ENCODE measurements around the gene RBM12. TPM values are rescaled to one million over a fixed set of nuclear protein-coding genes. Genes with fewer than 3 reads are reported as not detected.
A peak's percentile ranks its signal among the peaks of the same experiment; 100 is the strongest.

The RBM12 gene
- polyA plus RNA-seq, 1 donor from 2014 or later: 53.9 TPM

- no peaks in the 10 kb centered on the region for H4K20me1 ChIP-seq (ENCODE audit: insufficient read depth)
- no peaks in the 10 kb centered on the region for H3K36me3 ChIP-seq (ENCODE audit: insufficient read depth, low read length)
- H3K9ac ChIP-seq (ENCODE audit: low read length): peak within 1 kb of the TSS; percentile 70
- peak within 1 kb of the TSS; percentile 78 for H3K4me3 ChIP-seq (ENCODE audit: low read length)
- TF ChIP-seq MXI1 (conservative IDR thresholded peaks at IDR 0.05; ENCODE audit: poor library complexity, severe bottlenecking) (peak; percentile 62), CTCF (IDR thresholded peaks at IDR 0.05; ENCODE audit: poor library complexity, severe bottlenecking) (no peak), TAF1 (IDR thresholded peaks at IDR 0.05; ENCODE audit: low read depth) (peak; percentile 28), RAD21 (conservative IDR thresholded peaks at IDR 0.05) (no peak), SMC3 (conservative IDR thresholded peaks at IDR 0.05; ENCODE audit: poor library complexity) (peak; percentile 17), POLR2AphosphoS5 (IDR thresholded peaks at IDR 0.05) (peak; percentile 23), EP300 (conservative IDR thresholded peaks at IDR 0.05; ENCODE audit: poor library complexity, severe bottlenecking) (peak; percentile 40), REST (IDR thresholded peaks at IDR 0.05; ENCODE audit: borderline replicate concordance) (no peak), EZH2 (IDR thresholded peaks at IDR 0.05; ENCODE audit: borderline replicate concordance, insufficient read depth, low read length, poor library complexity, severe bottlenecking) (no peak)
- H3K9me2 ChIP-seq (ENCODE audit: insufficient read depth, low read length): no peaks in the 10 kb centered on the region
- H3K9me3 ChIP-seq (ENCODE audit: low read length): no peaks in the 10 kb centered on the region
- peaks cover 3% of the 10 kb centered on the region for H3K27me3 ChIP-seq (ENCODE audit: insufficient read depth, low read depth, low read length)
- no peaks in the 10 kb centered on the region for H3K79me2 ChIP-seq (replicated peaks; ENCODE audit: insufficient read depth, low read length)
- peak within 1 kb of the TSS; percentile 58 for H3K27ac ChIP-seq (ENCODE audit: low read length)
- H3F3A ChIP-seq (ENCODE audit: insufficient read depth, low read length, poor library complexity, severe bottlenecking): no peaks in the 10 kb centered on the region
- no peak within 1 kb of the TSS for H2AFZ ChIP-seq (ENCODE audit: low read depth, low read length)
- H3K4me2 ChIP-seq (ENCODE audit: low read length): peak within 1 kb of the TSS; percentile 25
These were observed 48.8 kb downstream of the RBM12 start, which contains the start of gene SPAG4 for GRCh38 chr20:35615667-35616464. TSS of gene SPAG4 (plus strand) at chr20:35615829. CDS start at chr20:35616004, 175 bp downstream.

- TF ChIP-seq MXI1 (conservative IDR thresholded peaks at IDR 0.05; ENCODE audit: poor library complexity, severe bottlenecking) (no peak), RAD21 (conservative IDR thresholded peaks at IDR 0.05) (no peak), TAF1 (IDR thresholded peaks at IDR 0.05; ENCODE audit: low read depth) (no peak), POLR2AphosphoS5 (IDR thresholded peaks at IDR 0.05) (no peak), SMC3 (conservative IDR thresholded peaks at IDR 0.05; ENCODE audit: poor library complexity) (no peak), REST (IDR thresholded peaks at IDR 0.05; ENCODE audit: borderline replicate concordance) (no peak)
- H3K36me3 ChIP-seq (ENCODE audit: insufficient read depth, low read length): no peaks in the 10 kb centered on the region
- no peaks in the 10 kb centered on the region for H3F3A ChIP-seq (ENCODE audit: insufficient read depth, low read length, poor library complexity, severe bottlenecking)
- H2AFZ ChIP-seq (ENCODE audit: low read depth, low read length): no peak overlapping the region
- H3K27me3 ChIP-seq (ENCODE audit: insufficient read depth, low read depth, low read length): no peaks in the 10 kb centered on the region
- H4K20me1 ChIP-seq (ENCODE audit: insufficient read depth): no peaks in the 10 kb centered on the region
- H3K9ac ChIP-seq (ENCODE audit: low read length): no peak overlapping the region
- no peaks in the 10 kb centered on the region for H3K9me3 ChIP-seq (ENCODE audit: low read length)
- no peaks in the 10 kb centered on the region for H3K9me2 ChIP-seq (ENCODE audit: insufficient read depth, low read length)
- H3K4me3 ChIP-seq (ENCODE audit: low read length): no peak overlapping the region
- H3K79me2 ChIP-seq (replicated peaks; ENCODE audit: insufficient read depth, low read length): no peaks in the 10 kb centered on the region
- H3K4me2 ChIP-seq (ENCODE audit: low read length): no peak overlapping the region
- H3K27ac ChIP-seq (ENCODE audit: low read length): no peak overlapping the region
These were observed 53.2 kb downstream of the RBM12 start for GRCh38 chr20:35611482-35611881.

Measured in neural cell (in vitro differentiated cells).